Spleen (tissue), 11 donors: ENCODE measurements around the gene MMD. TPM values are rescaled to one million over a fixed set of nuclear protein-coding genes. Genes with fewer than 3 reads are reported as not detected.

Experiments
- DNase-seq: peaks from one replicate; pipeline ENCODE4 v3.0.0-alpha.2; 2020
- H3K27ac ChIP-seq, 8 donors: fragments of 200-600 bp; sonication (generic) in 7 of 8; 1 replicate in 4 of 8; 2 replicates in 4 of 8; pipeline versions ENCODE4 v1.5.0 to v1.8.0; 2016 to 2021; ENCODE audit warnings: inconsistent platforms in 4 of 8, mild to moderate bottlenecking in 4 of 8, moderate library complexity in 1 of 8
- H3K27me3 ChIP-seq, 7 donors: fragments of 200-600 bp; sonication (generic) in 6 of 7; replicated peaks in 1 of 7; 1 replicate in 4 of 7; 2 replicates in 3 of 7; pipeline versions ENCODE4 v1.5.0 to v1.8.0; 2016 to 2021; ENCODE audit warnings: inconsistent platforms in 3 of 7, mild to moderate bottlenecking in 1 of 7
- H3K36me3 ChIP-seq, 6 donors: fragments of 200-600 bp; sonication (generic) in 5 of 6; 1 replicate in 4 of 6; 2 replicates in 2 of 6; pipeline versions ENCODE4 v1.5.0 to v1.8.0; 2016 to 2021; ENCODE audit warnings: inconsistent platforms in 2 of 6
- H3K4me1 ChIP-seq, 6 donors: fragments of 200-600 bp; sonication (generic) in 5 of 6; 1 replicate in 3 of 6; 2 replicates in 3 of 6; pipeline versions ENCODE4 v1.5.0 to v1.8.0; 2016 to 2021; ENCODE audit warnings: inconsistent platforms in 3 of 6
- H3K4me3 ChIP-seq, 8 donors: fragments of 200-600 bp; sonication (generic) in 7 of 8; 1 replicate in 4 of 8; 2 replicates in 4 of 8; pipeline versions ENCODE4 v1.5.0 to v1.8.0; 2016 to 2021; ENCODE audit warnings: inconsistent platforms in 4 of 8, mild to moderate bottlenecking in 4 of 8, moderate library complexity in 2 of 8
- H3K9me3 ChIP-seq, 8 donors: fragments of 200-600 bp; sonication (generic) in 7 of 8; 1 replicate in 4 of 8; 2 replicates in 4 of 8; pipeline versions ENCODE4 v1.5.0 to v1.8.0; 2016 to 2021; ENCODE audit warnings: inconsistent platforms in 4 of 8
- POLR2A ChIP-seq, 3 donors: fragments of 450-650 bp; IDR thresholded peaks; one replicate each; pipeline ENCODE4 v1.5.1; 2017; ENCODE audit warnings: antibody characterized with exemption in 3 of 3, mild to moderate bottlenecking in 1 of 3
- POLR2AphosphoS5 ChIP-seq, 3 donors: sonication (generic); formaldehyde crosslinking; IDR thresholded peaks; one replicate each; pipeline ENCODE4 v1.5.1; 2017; ENCODE audit warnings: antibody characterized with exemption in 3 of 3
- WGBS, 5 donors: extraction: QIAGEN DNeasy Blood & Tissue Kit in 3 of 5; methylation state at CpG; one replicate each; pipeline versions ENCODE4 v1.1.5 to v1.1.7; 2013 to 2018; 5-methylcytosine and 5-hydroxymethylcytosine counted together
- intact Hi-C: fragments of 100-400 bp; cut with DNase I; formaldehyde crosslinking; loops from one replicate; pipeline ENCODE4 v1.15.0; 2023; ENCODE audit warnings: low total_unique reads
- polyA plus RNA-seq, 3 donors: library from polyadenylated mRNA; stranded (reverse); fragments of 200-250 nt; gene quantifications; one replicate each; pipeline ENCODE4 v1.2.1, GENCODE V29; 2013
- total RNA-seq, 7 donors: library from RNA; depleted of rRNA in 3 of 7; stranded (reverse); fragments of >200 nt in 3 of 7; fragmentation: NEBNext Ultra II Directional in 4 of 7; extraction: Animal tissue kit (Norgen Biotek cat#: 25700) in 4 of 7; gene quantifications; one replicate each; pipeline versions ENCODE4 v1.1.0 to v1.2.1, GENCODE V29; 2016 to 2021
- TF ChIP-seq, protein P1 (sequence below), 11 experiments: fragments of 200-600 bp in 7 of 11; fragments of 450-650 bp in 4 of 11; sonication (generic) in 4 of 11; IDR thresholded peaks in 8 of 11; conservative IDR thresholded peaks in 3 of 11; 1 replicate in 7 of 11; 2 replicates in 4 of 11; pipeline versions ENCODE4 v1.4.0 to v1.8.0; 2016 to 2021; ENCODE audit warnings: antibody characterized with exemption in 11 of 11, inconsistent platforms in 4 of 11, mild to moderate bottlenecking in 1 of 11
- donor health status: healthy with polysubstance abuse.
- donor health status: DM: no; HTN: no; CAD: no; lungs with moderate emphysema.
- donor health status: DM: no; HTN: no; CAD: no.
- donor health status: Bipolar disorder and iron deficiency.
- donor health status: healthy.
- donor health status: DM: no; HTN: no; CAD: no.
- donor health status: DM: yes; HTN: yes; CAD: no.

The MMD gene
- total and polyA plus RNA-seq, 10 donors = 18.6 to 47.9 (median 37.4) TPM

DNA sequence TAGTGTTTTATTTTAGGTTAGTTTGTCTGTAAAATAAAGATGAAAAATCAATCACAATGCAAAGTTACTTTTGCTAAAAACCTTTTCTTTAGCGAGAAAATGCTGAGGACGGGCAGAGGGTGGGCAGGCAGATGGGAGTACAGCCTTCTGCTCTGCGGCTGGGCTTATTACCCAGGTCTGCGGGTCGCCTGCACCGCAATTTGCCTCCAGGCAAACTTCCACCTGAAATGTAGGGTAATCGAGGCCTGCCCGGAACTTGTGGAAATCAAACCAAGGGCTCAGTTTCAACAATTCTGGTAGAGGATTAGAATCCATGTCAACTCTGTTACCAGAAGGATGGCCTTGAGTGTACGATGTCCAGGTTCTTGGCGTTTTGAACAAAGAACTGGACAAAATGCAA, 22.3 kb upstream of the MMD start:
- peaks cover 0 to 19% (median 3%) of the 10 kb centered on the region in 6 donors for H3K4me1 ChIP-seq
- H3K9me3 ChIP-seq = no peaks in the 10 kb centered on the region
- H3K27me3 ChIP-seq = no peaks in the 10 kb centered on the region
- intact Hi-C loops = no loop called here
- TF ChIP-seq, protein P1, sequence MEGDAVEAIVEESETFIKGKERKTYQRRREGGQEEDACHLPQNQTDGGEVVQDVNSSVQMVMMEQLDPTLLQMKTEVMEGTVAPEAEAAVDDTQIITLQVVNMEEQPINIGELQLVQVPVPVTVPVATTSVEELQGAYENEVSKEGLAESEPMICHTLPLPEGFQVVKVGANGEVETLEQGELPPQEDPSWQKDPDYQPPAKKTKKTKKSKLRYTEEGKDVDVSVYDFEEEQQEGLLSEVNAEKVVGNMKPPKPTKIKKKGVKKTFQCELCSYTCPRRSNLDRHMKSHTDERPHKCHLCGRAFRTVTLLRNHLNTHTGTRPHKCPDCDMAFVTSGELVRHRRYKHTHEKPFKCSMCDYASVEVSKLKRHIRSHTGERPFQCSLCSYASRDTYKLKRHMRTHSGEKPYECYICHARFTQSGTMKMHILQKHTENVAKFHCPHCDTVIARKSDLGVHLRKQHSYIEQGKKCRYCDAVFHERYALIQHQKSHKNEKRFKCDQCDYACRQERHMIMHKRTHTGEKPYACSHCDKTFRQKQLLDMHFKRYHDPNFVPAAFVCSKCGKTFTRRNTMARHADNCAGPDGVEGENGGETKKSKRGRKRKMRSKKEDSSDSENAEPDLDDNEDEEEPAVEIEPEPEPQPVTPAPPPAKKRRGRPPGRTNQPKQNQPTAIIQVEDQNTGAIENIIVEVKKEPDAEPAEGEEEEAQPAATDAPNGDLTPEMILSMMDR (IDR thresholded peaks at IDR 0.05 in 8 of 11, conservative IDR thresholded peaks at IDR 0.05 in 3 of 11) = no peak
- no peak for TF ChIP-seq POLR2AphosphoS5 (IDR thresholded peaks at IDR 0.05)
- TF ChIP-seq POLR2A (IDR thresholded peaks at IDR 0.05) = no peak
- no peak for DNase-seq
- H3K36me3 ChIP-seq = no peaks in the 10 kb centered on the region
- no peak overlapping the region for H3K27ac ChIP-seq
- no peak overlapping the region for H3K4me3 ChIP-seq
- WGBS, 5 donors = 88 to 96% (median 95%) methylated on average over 10 of the region's 10 CpGs

DNA sequence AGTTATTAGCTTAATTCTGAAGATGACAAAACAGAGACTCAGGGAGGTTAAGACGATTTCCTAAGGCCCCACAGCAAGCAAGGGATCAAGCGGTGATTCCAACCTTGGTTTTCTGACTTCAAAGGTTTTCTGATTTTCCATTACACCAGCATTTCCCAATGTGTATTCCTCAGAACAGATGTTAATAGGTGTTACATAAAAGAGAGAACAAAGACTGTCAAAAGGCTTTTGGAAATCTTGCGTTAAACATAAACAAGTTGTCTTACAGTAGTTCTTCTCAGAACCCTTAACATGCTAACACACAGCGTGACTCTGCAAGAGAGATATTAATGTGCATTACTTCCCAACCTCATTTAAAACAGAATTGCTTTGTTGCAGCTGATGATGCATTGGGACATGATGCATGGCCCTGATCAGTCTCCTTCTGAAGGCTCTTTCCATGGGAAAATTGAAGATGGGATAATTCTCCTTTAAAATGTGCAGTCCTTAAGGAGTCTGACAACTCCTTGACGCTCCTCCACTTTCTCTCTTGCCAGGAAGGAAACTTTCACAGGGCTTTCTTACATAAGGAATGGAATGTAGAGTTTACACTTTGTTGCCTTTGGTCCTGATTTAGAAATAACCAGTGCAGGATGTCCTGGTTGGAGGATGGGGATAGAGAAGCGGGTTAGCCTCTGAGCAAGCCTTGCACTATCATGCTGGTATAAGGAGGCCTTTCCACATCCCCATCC, 21.5 kb upstream of the MMD start:
- H3K27ac ChIP-seq = no peak overlapping the region
- H3K4me3 ChIP-seq = no peak overlapping the region
- H3K9me3 ChIP-seq = no peaks in the 10 kb centered on the region
- intact Hi-C loops = no loop called here
- H3K27me3 ChIP-seq = no peaks in the 10 kb centered on the region
- no peak for DNase-seq
- H3K4me1 ChIP-seq = peaks cover 0 to 19% (median 3%) of the 10 kb centered on the region in 6 donors
- no peaks in the 10 kb centered on the region for H3K36me3 ChIP-seq
- TF ChIP-seq, protein P1 (IDR thresholded peaks at IDR 0.05 in 8 of 11, conservative IDR thresholded peaks at IDR 0.05 in 3 of 11) = no peak
- TF ChIP-seq POLR2A (IDR thresholded peaks at IDR 0.05) (no peak), POLR2AphosphoS5 (IDR thresholded peaks at IDR 0.05) (no peak)
- WGBS, 5 donors = 85 to 94% (median 90%) methylated on average over 6 of the region's 6 CpGs

DNA sequence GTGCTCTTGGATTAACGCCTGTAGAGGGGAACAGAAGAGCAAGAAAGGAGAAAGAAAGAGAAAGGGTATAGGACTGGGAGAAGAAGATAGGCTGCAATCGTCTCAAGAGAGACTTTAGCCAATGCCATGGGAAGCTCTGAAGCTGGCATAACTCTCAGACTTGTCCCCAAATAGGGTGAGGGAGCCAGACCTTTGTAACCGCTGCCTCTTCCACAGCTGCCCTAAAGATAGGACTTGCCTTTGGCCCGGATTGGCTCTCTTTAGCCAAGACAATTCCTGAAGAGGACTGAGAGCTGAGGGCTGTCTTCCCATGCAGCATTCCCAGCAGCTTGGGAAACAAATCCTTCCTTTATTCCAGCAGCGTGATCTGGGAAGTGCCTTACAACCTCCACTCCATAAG, 20.8 kb upstream of the MMD start:
- H3K9me3 ChIP-seq = no peaks in the 10 kb centered on the region
- intact Hi-C loops = no loop called here
- peaks cover 0 to 24% (median 5%) of the 10 kb centered on the region in 6 donors for H3K4me1 ChIP-seq
- TF ChIP-seq, protein P1 (IDR thresholded peaks at IDR 0.05 in 8 of 11, conservative IDR thresholded peaks at IDR 0.05 in 3 of 11) = no peak
- TF ChIP-seq POLR2AphosphoS5 (IDR thresholded peaks at IDR 0.05) (no peak), POLR2A (IDR thresholded peaks at IDR 0.05) (no peak)
- H3K27me3 ChIP-seq = no peaks in the 10 kb centered on the region
- H3K4me3 ChIP-seq = no peak overlapping the region
- H3K27ac ChIP-seq = no peak overlapping the region
- DNase-seq = no peak
- WGBS, 5 donors = 70 to 90% (median 83%) methylated on average over 5 of the region's 5 CpGs
- H3K36me3 ChIP-seq = no peaks in the 10 kb centered on the region

DNA sequence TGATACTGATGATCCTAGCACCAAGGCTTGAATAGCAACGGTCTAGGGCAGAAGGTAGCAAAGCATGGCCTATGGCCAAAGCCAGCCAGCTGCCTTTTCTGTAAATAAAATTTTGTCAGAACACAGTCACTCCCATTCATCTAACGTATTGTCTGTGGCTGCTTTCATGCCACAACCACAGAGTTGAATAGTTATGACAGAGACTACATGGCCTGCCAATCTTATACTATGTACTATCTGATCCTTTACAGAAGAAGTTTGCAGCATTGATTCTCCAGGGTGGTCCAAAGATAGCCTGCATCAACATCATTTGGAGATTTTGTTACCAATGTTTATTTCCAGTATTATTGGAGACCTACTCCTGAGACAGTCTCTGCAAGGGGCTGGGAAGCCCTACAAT, 19.9 kb upstream of the MMD start:
- H3K9me3 ChIP-seq = no peaks in the 10 kb centered on the region
- intact Hi-C loops = no loop called here
- no peak overlapping the region for H3K27ac ChIP-seq
- 61 to 75% (median 66%) methylated on average over 2 of the region's 2 CpGs for WGBS, 5 donors
- H3K36me3 ChIP-seq = no peaks in the 10 kb centered on the region
- H3K4me3 ChIP-seq = no peak overlapping the region
- TF ChIP-seq POLR2AphosphoS5 (IDR thresholded peaks at IDR 0.05) = no peak
- TF ChIP-seq POLR2A (IDR thresholded peaks at IDR 0.05) = no peak
- TF ChIP-seq, protein P1 (IDR thresholded peaks at IDR 0.05 in 8 of 11, conservative IDR thresholded peaks at IDR 0.05 in 3 of 11) = no peak
- DNase-seq = no peak
- H3K4me1 ChIP-seq = peaks cover 0 to 33% (median 14%) of the 10 kb centered on the region in 6 donors
- no peaks in the 10 kb centered on the region for H3K27me3 ChIP-seq
